ENCODE results near the gene LYRM9. TPM values are rescaled to one million over a fixed set of nuclear protein-coding genes. Genes with fewer than 3 reads are reported as not detected.
"Not testable (repeated sequence)": the region's sequence is repeated elsewhere in the genome, so short reads cannot be mapped to it uniquely, and the experiment has no call there.

LYRM9 gene
- total and polyA plus RNA-seq, 4 donors, result 16.0 to 27.1 (median 21.8) TPM

DNA sequence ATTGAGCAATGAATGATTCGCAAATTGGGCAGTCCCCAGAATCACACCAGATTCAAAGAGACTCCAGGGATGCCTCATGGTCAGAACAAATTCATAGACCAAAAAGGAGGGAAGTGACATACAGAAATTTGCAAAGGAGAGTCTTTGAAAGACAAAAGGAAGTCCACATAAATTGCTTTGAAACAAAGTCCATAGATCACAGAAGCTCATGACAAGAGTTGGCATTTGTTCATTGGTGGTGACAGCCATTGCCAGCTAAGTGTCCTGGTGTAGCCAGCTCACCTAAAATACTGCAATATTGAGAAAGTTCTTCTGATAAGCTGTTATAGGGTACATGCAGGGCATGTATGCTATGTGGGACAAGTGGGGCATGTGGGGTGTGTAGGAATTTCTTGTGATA, 55.4 kb downstream of the LYRM9 start:
- H3K4me1 ChIP-seq (ENCODE audit: control insufficient read depth, insufficient read depth, low read length); H3K4me3 ChIP-seq (ENCODE audit: low read depth, low read length); H3K36me3 ChIP-seq (ENCODE audit: control insufficient read depth, insufficient read depth, low read length); H3K27ac ChIP-seq (ENCODE audit: low read depth, low read length); H3K27me3 ChIP-seq (ENCODE audit: control insufficient read depth, insufficient read depth, low read length); DNase-seq (ENCODE audit: low read depth in 4 of 6, low spot score in 6 of 6); H3K9me3 ChIP-seq (ENCODE audit: control insufficient read depth, insufficient read depth, low read length): not testable (repeated sequence)
- no CpG with 5 or more reads among the region's 1 CpG for WGBS (ENCODE audit: insufficient coverage)

DNA sequence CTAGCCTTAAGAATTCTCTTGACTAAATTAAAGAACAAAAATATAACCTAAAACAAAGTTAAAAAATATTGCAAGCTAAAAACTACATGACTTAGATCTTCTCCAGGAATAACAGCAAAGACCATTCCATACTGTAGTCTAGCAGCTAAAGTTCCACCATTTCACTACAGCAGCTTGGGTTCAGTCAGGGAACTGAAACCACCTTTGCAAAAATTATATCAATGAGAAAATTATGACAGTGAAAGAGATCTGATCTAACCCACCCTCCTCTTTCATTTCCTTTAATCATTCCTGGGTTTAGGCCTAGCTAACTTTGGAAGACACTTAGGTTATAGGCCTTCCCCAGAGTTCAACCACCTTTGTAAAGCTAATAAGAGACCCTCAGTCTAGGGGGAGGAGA, 56.5 kb downstream of the LYRM9 start:
- Histone ChIP-seq H3K4me3 (ENCODE audit: low read depth, low read length) (no peak overlapping the region), H3K27ac (ENCODE audit: low read depth, low read length) (no peak overlapping the region), H3K4me1 (ENCODE audit: control insufficient read depth, insufficient read depth, low read length) (no peaks in the 10 kb centered on the region), H3K9me3 (ENCODE audit: control insufficient read depth, insufficient read depth, low read length) (no peaks in the 10 kb centered on the region), H3K27me3 (ENCODE audit: control insufficient read depth, insufficient read depth, low read length) (no peaks in the 10 kb centered on the region), H3K36me3 (ENCODE audit: control insufficient read depth, insufficient read depth, low read length) (no peaks in the 10 kb centered on the region)
- DNase-seq (ENCODE audit: low read depth in 4 of 6, low spot score in 6 of 6), result no peak

DNA sequence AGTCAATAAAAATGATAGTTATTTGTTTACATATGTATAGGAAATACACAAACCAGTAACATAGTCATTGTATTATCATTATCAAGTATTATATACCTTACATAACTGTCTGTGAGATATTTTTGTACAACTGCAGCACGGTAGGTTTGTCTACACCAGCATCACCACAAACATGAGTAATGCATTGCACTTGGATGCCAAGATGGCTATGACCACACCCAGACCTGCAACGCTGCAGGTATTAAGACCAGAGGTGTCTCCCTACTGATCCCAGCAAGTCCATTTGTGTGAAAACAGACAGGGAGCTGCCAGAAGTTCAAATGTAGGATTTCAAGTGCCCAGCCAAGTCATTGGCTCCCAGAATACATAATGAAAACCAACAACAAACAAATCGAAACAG, 58.6 kb downstream of the LYRM9 start:
- Histone ChIP-seq H3K27ac (ENCODE audit: low read depth, low read length) (no peak overlapping the region), H3K9me3 (ENCODE audit: control insufficient read depth, insufficient read depth, low read length) (no peaks in the 10 kb centered on the region), H3K36me3 (ENCODE audit: control insufficient read depth, insufficient read depth, low read length) (no peaks in the 10 kb centered on the region), H3K4me1 (ENCODE audit: control insufficient read depth, insufficient read depth, low read length) (no peaks in the 10 kb centered on the region), H3K4me3 (ENCODE audit: low read depth, low read length) (no peak overlapping the region), H3K27me3 (ENCODE audit: control insufficient read depth, insufficient read depth, low read length) (no peaks in the 10 kb centered on the region)
- no peak for DNase-seq (ENCODE audit: low read depth in 4 of 6, low spot score in 6 of 6)
- 100% methylated on average over 1 of the region's 3 CpGs for WGBS (ENCODE audit: insufficient coverage)

DNA sequence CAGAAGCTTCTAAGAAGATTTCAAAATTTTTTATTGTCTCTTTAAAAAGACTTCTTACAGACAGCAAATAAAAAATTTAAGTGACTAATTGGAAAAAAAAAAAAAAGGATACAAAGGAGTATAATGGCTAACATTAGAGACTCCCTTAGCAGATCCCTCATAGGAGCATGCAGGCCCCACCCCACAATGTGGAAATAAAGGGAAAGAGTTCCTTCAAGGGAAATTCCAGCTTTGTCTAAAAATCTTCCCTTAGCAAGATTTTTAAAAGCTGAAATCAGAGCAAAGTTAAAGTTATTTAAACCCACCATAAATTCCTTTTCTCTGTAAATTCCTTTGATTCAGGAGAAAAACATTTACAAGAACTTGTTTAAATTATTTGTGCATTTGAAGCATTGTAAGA, 60.3 kb downstream of the LYRM9 start:
- no peaks in the 10 kb centered on the region for H3K27me3 ChIP-seq (ENCODE audit: control insufficient read depth, insufficient read depth, low read length)
- no peak overlapping the region for H3K4me3 ChIP-seq (ENCODE audit: low read depth, low read length)
- H3K36me3 ChIP-seq (ENCODE audit: control insufficient read depth, insufficient read depth, low read length), result no peaks in the 10 kb centered on the region
- H3K27ac ChIP-seq (ENCODE audit: low read depth, low read length), result no peak overlapping the region
- DNase-seq (ENCODE audit: low read depth in 4 of 6, low spot score in 6 of 6), result no peak
- H3K4me1 ChIP-seq (ENCODE audit: control insufficient read depth, insufficient read depth, low read length), result no peaks in the 10 kb centered on the region
- no peaks in the 10 kb centered on the region for H3K9me3 ChIP-seq (ENCODE audit: control insufficient read depth, insufficient read depth, low read length)

DNA sequence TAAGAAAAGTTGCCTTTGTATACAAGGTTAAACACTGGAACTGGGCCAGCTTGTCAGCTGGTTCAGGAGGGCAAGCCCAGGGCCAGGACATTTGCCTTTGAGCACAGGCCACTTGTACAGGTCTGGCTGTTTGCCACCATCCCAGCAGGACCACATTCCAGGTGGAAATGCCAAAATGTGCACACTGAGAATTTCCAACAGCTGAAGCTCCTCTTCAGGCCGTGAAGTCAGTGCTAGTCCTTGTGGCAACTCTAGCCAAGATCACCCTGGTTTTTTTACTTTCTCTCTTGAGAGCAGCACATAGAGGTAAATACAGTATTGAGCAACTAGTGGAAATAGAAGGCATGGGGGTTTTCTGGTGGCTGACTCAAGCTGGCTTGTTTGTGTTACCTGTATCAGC, 63.3 kb downstream of the LYRM9 start:
- H3K36me3 ChIP-seq (ENCODE audit: control insufficient read depth, insufficient read depth, low read length); H3K4me3 ChIP-seq (ENCODE audit: low read depth, low read length); H3K4me1 ChIP-seq (ENCODE audit: control insufficient read depth, insufficient read depth, low read length); DNase-seq (ENCODE audit: low read depth in 4 of 6, low spot score in 6 of 6); H3K9me3 ChIP-seq (ENCODE audit: control insufficient read depth, insufficient read depth, low read length); H3K27ac ChIP-seq (ENCODE audit: low read depth, low read length); H3K27me3 ChIP-seq (ENCODE audit: control insufficient read depth, insufficient read depth, low read length): not testable (repeated sequence)
- no CpG with 5 or more reads among the region's 1 CpG for WGBS (ENCODE audit: insufficient coverage)

DNA sequence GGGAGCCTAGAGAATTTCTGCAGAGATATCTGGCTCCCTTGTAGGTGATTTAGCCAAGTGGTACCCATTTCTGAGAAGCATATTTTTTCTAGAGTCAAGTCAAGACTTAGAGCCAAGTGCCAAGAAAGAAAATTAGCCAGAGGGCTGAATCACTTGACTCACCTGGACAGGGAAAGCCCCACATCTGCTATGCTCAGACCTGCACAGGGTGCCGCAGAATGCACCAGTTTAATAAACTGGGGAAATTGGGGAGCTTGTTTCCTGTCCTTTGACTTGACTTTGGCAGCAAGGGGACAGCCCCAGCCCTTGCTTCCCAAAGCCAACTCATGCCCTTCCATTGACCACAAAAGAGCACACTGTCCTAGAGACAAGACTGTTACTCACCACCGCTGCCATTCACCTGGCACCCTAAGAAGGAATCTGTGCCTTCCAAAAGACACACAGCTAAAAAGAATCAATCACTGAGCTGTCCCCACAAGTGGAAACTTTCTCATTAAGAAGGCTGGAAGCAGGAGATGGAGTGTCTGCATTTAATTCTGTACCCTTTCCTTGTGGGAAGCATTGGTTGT, 63.9 kb downstream of the LYRM9 start:
- H3K4me1 ChIP-seq (ENCODE audit: control insufficient read depth, insufficient read depth, low read length); H3K27me3 ChIP-seq (ENCODE audit: control insufficient read depth, insufficient read depth, low read length); H3K4me3 ChIP-seq (ENCODE audit: low read depth, low read length); H3K9me3 ChIP-seq (ENCODE audit: control insufficient read depth, insufficient read depth, low read length); H3K36me3 ChIP-seq (ENCODE audit: control insufficient read depth, insufficient read depth, low read length); DNase-seq (ENCODE audit: low read depth in 4 of 6, low spot score in 6 of 6); H3K27ac ChIP-seq (ENCODE audit: low read depth, low read length): not testable (repeated sequence)
- WGBS (ENCODE audit: insufficient coverage), result no CpG with 5 or more reads among the region's 2 CpGs

Other genes with a start within 250 kb of the LYRM9 start
- gene NOS2, start 92.8 kb downstream of the LYRM9 start, total RNA-seq, result 1 to 10 TPM in 1 of 2 donors, under 1 TPM in 1; 0.79 to 1.1 TPM
- 1 to 10 TPM; 1.4 TPM for gene NOS2, start 92.8 kb downstream of the LYRM9 start, polyA plus RNA-seq (ENCODE audit: insufficient read length in 2 of 2)
- 10 to 100 TPM; 28.2 to 48.5 TPM for gene NLK, start 149.3 kb upstream of the LYRM9 start, total RNA-seq
- 10 to 100 TPM; 32.1 to 37.0 TPM for gene NLK, start 149.3 kb upstream of the LYRM9 start, polyA plus RNA-seq (ENCODE audit: insufficient read length in 2 of 2)

All from spinal cord (tissue), 10 donors.